LoVo (cell line): ENCODE results near the gene TMEM255B.

ENCODE experiments used
- DNase-seq: peaks from one replicate; pipeline ENCODE4 v3.0.0-alpha.2; 2016; ENCODE audit warnings: low spot score

Gene TMEM255B

GRCh38 chr13:113834496-113835200 is 75.6 kb downstream of the TMEM255B start:
- no peak for DNase-seq

DNA sequence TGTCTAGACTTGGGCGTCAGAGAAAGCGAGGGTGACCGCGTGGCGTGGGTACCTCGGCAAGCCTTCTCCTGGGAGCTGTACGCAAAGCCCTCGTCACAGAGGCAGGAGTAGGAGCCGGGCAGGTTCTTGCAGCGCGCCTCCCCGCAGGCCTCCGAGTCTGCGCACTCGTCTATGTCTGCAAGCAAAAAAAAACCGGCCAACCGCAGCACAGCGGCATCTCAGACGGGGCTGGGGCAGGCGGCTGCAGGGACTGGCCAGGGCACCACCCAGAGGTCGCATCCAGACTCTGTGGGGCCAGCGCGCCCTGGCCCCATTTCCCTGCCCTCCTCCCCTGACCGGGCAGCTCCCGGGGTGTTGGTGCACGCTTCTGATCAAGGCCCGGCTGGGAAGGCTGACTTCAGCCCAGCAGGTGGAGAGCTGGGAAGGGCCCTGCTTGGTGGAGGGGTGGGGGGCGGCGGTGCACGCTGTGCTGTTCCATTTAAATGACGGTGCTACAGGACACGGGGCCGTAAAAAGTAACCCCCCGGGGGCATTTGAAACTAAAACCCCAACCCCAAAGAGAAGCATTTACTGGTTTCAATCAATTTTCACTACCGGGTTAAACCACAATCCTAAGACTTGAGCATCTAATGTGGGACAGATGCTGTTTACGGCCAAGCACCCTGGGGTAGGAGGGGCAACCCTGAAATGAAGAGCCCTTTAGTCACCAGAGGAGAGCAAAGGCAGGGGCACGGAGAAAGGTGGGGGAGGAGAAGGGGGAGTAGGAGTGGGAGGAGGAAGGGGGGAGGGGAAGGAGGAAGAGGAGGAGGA is 76.6 kb downstream of the TMEM255B start:
- DNase-seq: no peak

- DNase-seq: peak; percentile 62
These were observed 77.9 kb downstream of the TMEM255B start for GRCh38 chr13:113836768-113837559.

DNA sequence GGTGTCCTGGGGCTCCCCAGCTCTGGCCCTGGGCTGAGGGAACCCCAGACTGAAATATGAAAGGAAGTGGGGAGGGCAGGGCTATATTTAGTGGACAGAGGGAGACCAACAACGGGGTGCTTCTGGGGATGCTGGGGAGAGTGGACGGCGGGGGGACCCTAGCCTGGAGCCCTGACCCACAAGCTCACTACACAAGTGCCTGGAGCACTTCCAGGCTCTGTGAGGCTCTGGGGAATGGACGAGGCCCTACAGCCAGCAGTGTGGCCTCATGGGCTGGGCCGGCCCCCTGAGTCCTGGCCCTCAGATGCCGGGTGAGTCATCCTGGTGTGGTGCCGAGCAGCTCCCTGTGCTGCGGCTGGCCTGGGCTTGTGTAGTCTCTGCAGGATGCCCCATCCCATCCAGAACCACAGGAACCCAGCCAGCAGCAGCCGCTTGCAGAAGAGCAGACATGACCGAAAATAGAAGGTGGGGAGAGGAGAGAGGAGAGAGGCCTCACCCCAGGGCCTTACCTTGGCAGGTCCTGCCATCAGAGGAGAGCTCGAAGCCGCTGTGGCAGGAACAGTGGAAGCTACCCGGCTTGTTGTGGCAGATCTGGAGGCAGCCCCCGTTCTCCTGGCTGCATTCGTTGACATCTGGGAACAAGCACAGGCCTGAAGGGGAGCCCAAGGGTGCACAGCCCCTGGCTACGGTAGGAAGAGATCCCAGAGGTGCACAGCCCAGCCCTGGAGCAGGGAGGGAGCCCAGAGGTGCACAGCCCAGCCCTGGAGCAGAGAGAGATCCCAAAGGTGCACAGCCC is 78.7 kb downstream of the TMEM255B start:
- DNase-seq: peak; percentile 83

GRCh38 chr13:113838711-113839201 is 79.7 kb downstream of the TMEM255B start:
- DNase-seq: no peak

- DNase-seq: no peak
These were observed 80.6 kb downstream of the TMEM255B start for GRCh38 chr13:113839536-113840204.

DNA sequence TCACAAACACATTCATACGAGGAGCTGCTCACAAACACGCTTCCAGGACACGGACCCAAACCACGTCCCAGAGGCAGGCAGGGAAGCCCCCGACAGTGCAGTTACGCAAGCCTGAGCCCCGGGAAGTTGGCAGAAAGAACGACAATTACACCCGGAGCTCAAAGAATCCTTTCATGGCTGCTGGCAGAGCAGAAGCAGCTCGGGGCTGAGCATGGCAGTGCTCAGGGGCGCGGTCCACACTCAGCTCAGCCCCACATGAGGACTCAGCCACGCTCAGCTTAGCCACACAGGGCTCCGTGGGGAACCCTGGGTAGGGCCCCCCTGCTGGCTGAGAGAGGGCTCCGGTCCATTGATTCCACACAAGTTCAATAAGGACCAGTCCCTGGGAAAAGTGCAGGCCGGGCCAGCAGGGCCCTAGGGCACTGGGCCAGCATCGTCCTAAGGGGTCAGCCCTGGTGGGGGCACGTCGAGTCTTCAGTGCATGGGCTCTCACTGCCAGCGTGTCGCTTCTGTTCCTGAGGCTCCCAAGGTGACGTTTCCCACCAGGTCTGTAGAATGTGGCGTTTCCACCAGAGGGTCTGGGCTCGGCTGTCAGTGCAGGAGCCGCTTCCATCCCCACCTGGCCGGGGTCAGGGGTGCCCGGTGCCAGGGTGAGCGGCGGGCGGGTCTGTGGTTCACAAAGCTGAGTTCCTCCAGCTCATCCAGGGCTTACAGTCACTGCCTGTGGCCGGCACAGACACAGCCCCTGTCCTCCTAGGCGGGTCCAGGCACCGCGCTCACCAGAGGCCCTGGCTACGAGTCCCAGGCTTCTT is 81.7 kb downstream of the TMEM255B start:
- DNase-seq: no peak

GRCh38 chr13:113841353-113841650 is 82.3 kb downstream of the TMEM255B start:
- DNase-seq: no peak

- DNase-seq: no peak
These were observed 83.5 kb downstream of the TMEM255B start for GRCh38 chr13:113842336-113843062.

DNA sequence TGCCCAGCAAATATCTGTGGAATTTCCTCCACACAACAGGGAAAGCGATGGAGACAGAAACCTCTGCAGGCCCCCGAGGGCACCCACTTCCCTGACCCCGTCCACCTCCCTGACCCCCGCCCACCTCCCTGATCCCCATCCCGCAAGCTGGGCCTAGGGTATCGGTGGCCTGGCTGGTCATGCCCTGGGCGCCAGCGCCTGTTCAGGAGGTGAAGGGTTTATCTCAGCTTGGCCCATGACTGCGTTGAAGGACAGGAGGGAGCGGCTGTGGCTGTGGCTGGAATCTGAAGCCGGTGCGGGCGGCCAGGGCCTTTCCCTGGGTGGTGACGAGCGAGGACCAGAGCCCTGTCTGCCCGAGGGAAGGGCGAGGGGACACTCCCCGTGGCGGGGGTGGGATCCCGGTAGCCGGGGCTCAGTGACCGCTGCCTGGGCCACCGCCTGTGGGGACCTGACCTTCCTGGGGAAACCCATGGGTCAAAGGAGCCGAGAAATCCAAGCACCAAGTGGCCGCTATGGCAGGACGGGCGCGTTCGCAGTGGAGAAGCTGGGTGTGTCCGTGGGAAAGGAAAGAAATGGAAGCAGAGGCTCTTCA is 84.1 kb downstream of the TMEM255B start:
- DNase-seq: no peak

- DNase-seq: no peak
These were observed 85.0 kb downstream of the TMEM255B start for GRCh38 chr13:113843864-113844556.

- no peak for DNase-seq
These were observed 86.0 kb downstream of the TMEM255B start for GRCh38 chr13:113845055-113845454.

DNA sequence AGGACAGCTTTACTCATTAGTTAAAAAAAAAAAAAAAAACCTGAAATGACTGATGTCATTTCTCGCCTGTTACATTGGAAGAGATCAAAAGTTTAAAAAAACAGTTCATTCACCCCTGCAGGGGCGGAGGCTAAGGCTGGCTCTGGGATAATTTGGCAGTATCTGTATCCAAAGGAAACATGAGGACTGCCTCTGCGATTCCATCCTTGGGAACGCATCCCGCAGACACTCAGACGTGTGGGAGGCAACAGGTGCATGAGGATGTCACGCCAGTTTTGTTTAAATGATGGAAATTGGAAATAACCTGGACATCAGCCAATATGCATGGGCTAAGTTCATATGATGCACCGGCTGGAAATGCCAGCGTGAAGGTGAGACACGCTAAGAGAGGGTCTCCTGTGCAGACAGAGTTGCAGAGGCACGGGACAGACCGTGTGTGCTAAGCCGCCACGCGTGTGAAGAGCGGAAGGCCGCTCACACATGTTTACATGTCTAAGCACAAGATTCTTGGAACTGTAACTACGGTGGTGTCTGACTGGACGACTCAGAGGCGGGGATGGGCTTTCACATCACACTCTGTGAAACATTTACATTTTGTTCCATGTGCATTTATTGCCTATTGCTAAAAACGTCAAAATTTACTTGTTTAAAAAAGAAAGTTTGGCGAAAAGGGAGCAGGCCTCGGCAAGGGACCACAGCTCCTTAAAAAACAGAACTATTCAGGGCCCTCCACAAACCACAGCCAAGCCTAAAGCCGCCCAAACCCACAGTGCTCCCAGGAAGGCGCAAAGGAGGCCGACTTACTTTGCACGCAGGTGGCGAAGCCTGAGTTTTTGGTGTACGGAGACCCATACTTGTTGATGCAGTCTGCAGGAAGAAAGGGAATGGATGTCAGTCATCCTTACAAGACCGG is 87.0 kb downstream of the TMEM255B start:
- DNase-seq: no peak

- no peak for DNase-seq
These were observed 87.8 kb downstream of the TMEM255B start for GRCh38 chr13:113846636-113847318.

- DNase-seq: no peak
These were observed 89.0 kb downstream of the TMEM255B start for GRCh38 chr13:113848020-113848419.

GRCh38 chr13:113848431-113849260 is 89.6 kb downstream of the TMEM255B start:
- no peak for DNase-seq
